GM23248 (cell line): Measurements from ENCODE around the gene ZNF557.

Experiments used
- EZH2 ChIP-seq: fragments of 200-600 bp; sonication (generic); IDR thresholded peaks from 2 replicates; pipeline ENCODE4 v1.6.1; 2018; ENCODE audit warnings: antibody characterized with exemption, mild to moderate bottlenecking; ENCODE audit not compliant: insufficient read depth, poor library complexity, severe bottlenecking
- EZH2phosphoT487 ChIP-seq: fragments of 200-600 bp; sonication (generic); IDR thresholded peaks from 2 replicates; pipeline ENCODE4 v1.6.1; 2018; ENCODE audit warnings: antibody characterized with exemption, moderate library complexity, mild to moderate bottlenecking, low read depth; ENCODE audit not compliant: insufficient read depth

- TF ChIP-seq EZH2phosphoT487 (no peak), EZH2 (no peak)
Observed at GRCh38 chr19:7117248-7117647, 47.7 kb downstream of the ZNF557 start.
